H9 (cell line): ENCODE results near the gene DZANK1. TPM values are rescaled to one million over a fixed set of nuclear protein-coding genes. Genes with fewer than 3 reads are reported as not detected.

Experiments used
- DNase-seq: peaks from one replicate; pipeline ENCODE4 v3.0.0-alpha.2; 2017
- H2AFZ ChIP-seq: one replicate; pipeline ENCODE4 v1.6.1; 2013; ENCODE audit warnings: mild to moderate bottlenecking, low read length, control low read depth, moderate library complexity
- H2AK5ac ChIP-seq: 2 replicates; pipeline ENCODE4 v1.6.1; 2013; ENCODE audit warnings: low read length, control low read depth, mixed read lengths; ENCODE audit not compliant: insufficient read length
- H2BK120ac ChIP-seq: one replicate; pipeline ENCODE4 v1.6.1; 2013; ENCODE audit warnings: low read depth, mild to moderate bottlenecking, low read length, control low read depth, inconsistent platforms; ENCODE audit not compliant: poor library complexity, severe bottlenecking
- H2BK12ac ChIP-seq: 2 replicates; pipeline ENCODE4 v1.6.1; 2013; ENCODE audit warnings: low read length, control low read depth, mixed read lengths, low read depth; ENCODE audit not compliant: insufficient read length
- H2BK15ac ChIP-seq: 2 replicates; pipeline ENCODE4 v1.6.1; 2013; ENCODE audit warnings: low read depth, low read length, control low read depth
- H2BK20ac ChIP-seq: one replicate; pipeline ENCODE4 v1.6.1; 2013; ENCODE audit warnings: low read depth, mild to moderate bottlenecking, low read length, control low read depth, inconsistent platforms; ENCODE audit not compliant: poor library complexity, severe bottlenecking
- H2BK5ac ChIP-seq: 2 replicates; pipeline ENCODE4 v1.6.1; 2013; ENCODE audit warnings: low read length, control low read depth, mixed read lengths; ENCODE audit not compliant: insufficient read length
- H3K14ac ChIP-seq: 2 replicates; pipeline ENCODE4 v1.6.1; 2013; ENCODE audit warnings: low read length, control low read depth; ENCODE audit not compliant: insufficient read depth
- H3K18ac ChIP-seq: 2 replicates; pipeline ENCODE4 v1.6.1; 2013; ENCODE audit warnings: low read depth, mild to moderate bottlenecking, mixed read lengths, low read length, control low read depth; ENCODE audit not compliant: insufficient read length
- H3K23ac ChIP-seq: 2 replicates; pipeline ENCODE4 v1.6.1; 2013; ENCODE audit warnings: low read length, control low read depth, mixed read lengths, low read depth; ENCODE audit not compliant: insufficient read length
- H3K23me2 ChIP-seq: 2 replicates; pipeline ENCODE4 v1.6.1; 2013; ENCODE audit warnings: low read depth, mild to moderate bottlenecking, mixed read lengths, low read length, control low read depth; ENCODE audit not compliant: insufficient read length, poor library complexity, severe bottlenecking
- H3K27ac ChIP-seq: 2 replicates; pipeline ENCODE4 v1.5.1; 2013; ENCODE audit warnings: low read length, control low read depth, mixed read lengths, low read depth; ENCODE audit not compliant: insufficient read length
- H3K27me3 ChIP-seq: 2 replicates; pipeline ENCODE4 v1.6.1; 2013; ENCODE audit warnings: low read length, control low read depth, inconsistent platforms; ENCODE audit not compliant: insufficient read depth
- H3K4ac ChIP-seq: 2 replicates; pipeline ENCODE4 v1.6.1; 2013; ENCODE audit warnings: low read depth, mild to moderate bottlenecking, control low read depth, inconsistent platforms, low read length, moderate library complexity
- H3K4me1 ChIP-seq: 2 replicates; pipeline ENCODE4 v1.6.1; 2013; ENCODE audit warnings: low read length, control low read depth, inconsistent platforms; ENCODE audit not compliant: insufficient read depth
- H3K4me2 ChIP-seq: 2 replicates; pipeline ENCODE4 v1.6.1; 2013; ENCODE audit warnings: low read length, control low read depth, mixed read lengths; ENCODE audit not compliant: insufficient read length, insufficient read depth
- H3K56ac ChIP-seq: 2 replicates; pipeline ENCODE4 v1.6.1; 2013; ENCODE audit warnings: low read depth, mild to moderate bottlenecking, mixed read lengths, low read length, control low read depth; ENCODE audit not compliant: insufficient read length
- H3K79me1 ChIP-seq: 2 replicates; pipeline ENCODE4 v1.6.1; 2013; ENCODE audit warnings: low read depth, mild to moderate bottlenecking, moderate library complexity, low read length, control low read depth, inconsistent platforms; ENCODE audit not compliant: insufficient read depth, poor library complexity, severe bottlenecking
- H3K79me2 ChIP-seq: 2 replicates; pipeline ENCODE4 v1.6.1; 2013; ENCODE audit warnings: low read length, control low read depth, inconsistent platforms; ENCODE audit not compliant: insufficient read depth
- H3K9ac ChIP-seq: 2 replicates; pipeline ENCODE4 v1.6.1; 2013; ENCODE audit warnings: low read length, control low read depth, mixed read lengths; ENCODE audit not compliant: insufficient read length; ENCODE audit errors: extremely low read depth
- H3K9me3 ChIP-seq: one replicate; pipeline ENCODE4 v1.6.1; 2013; ENCODE audit warnings: low read depth, low read length, inconsistent platforms; ENCODE audit not compliant: control insufficient read depth
- H3T11ph ChIP-seq: one replicate; pipeline ENCODE4 v1.6.1; 2013; ENCODE audit warnings: mild to moderate bottlenecking, low read length, control low read depth, inconsistent platforms
- H4K20me1 ChIP-seq: one replicate; pipeline ENCODE4 v1.6.1; 2013; ENCODE audit not compliant: control insufficient read depth, insufficient read length, insufficient read depth
- H4K5ac ChIP-seq: 2 replicates; pipeline ENCODE4 v1.6.1; 2013; ENCODE audit warnings: low read depth, mild to moderate bottlenecking, mixed read lengths, low read length, control low read depth; ENCODE audit not compliant: insufficient read length
- H4K8ac ChIP-seq: replicated peaks from 2 replicates; pipeline ENCODE4 v1.6.1; 2013; ENCODE audit warnings: low read length, control low read depth, mixed read lengths, low read depth; ENCODE audit not compliant: insufficient read length
- H4K91ac ChIP-seq: 2 replicates; pipeline ENCODE4 v1.6.1; 2013; ENCODE audit warnings: low read depth, mild to moderate bottlenecking, moderate library complexity, mixed read lengths, low read length, control low read depth; ENCODE audit not compliant: insufficient read length
- H3K27ac Mint-ChIP-seq, 3 experiments: 2 replicates in 2 of 3; 3 replicates in 1 of 3; pipeline ENCODE4 v1.8.0; 2020 to 2021; ENCODE audit warnings: mixed read lengths in 3 of 3, mild to moderate bottlenecking in 1 of 3, moderate library complexity in 1 of 3
- H3K27me3 Mint-ChIP-seq: 2 replicates; pipeline ENCODE4 v1.8.0; 2021; ENCODE audit warnings: low read depth, mild to moderate bottlenecking, moderate library complexity, mixed read lengths
- H3K36me3 Mint-ChIP-seq, 3 experiments: 2 replicates in 2 of 3; 3 replicates in 1 of 3; pipeline ENCODE4 v1.8.0; 2020 to 2021; ENCODE audit warnings: low read depth in 3 of 3, mixed read lengths in 3 of 3; ENCODE audit not compliant: insufficient read depth in 1 of 3
- H3K4me1 Mint-ChIP-seq, 2 experiments: 2 replicates each; pipeline ENCODE4 v1.8.0; 2020; ENCODE audit warnings: mixed read lengths in 2 of 2
- H3K4me3 Mint-ChIP-seq, 2 experiments: 2 replicates in 1 of 2; 3 replicates in 1 of 2; pipeline ENCODE4 v1.8.0; 2020 to 2021; ENCODE audit warnings: mild to moderate bottlenecking in 2 of 2, mixed read lengths in 2 of 2, moderate library complexity in 1 of 2
- H3K9me3 Mint-ChIP-seq, 2 experiments: 2 replicates in 1 of 2; 3 replicates in 1 of 2; pipeline ENCODE4 v1.8.0; 2020; ENCODE audit warnings: mild to moderate bottlenecking in 2 of 2, mixed read lengths in 2 of 2, moderate library complexity in 1 of 2
- total RNA-seq: library from RNA; stranded (reverse); gene quantifications from 2 replicates; pipeline ENCODE4 v1.2.1, GENCODE V29; 2021
- TF ChIP-seq, protein P1 (sequence below): fragments of 200-600 bp; sonication (generic); conservative IDR thresholded peaks from 3 replicates; pipeline ENCODE4 v1.8.0; 2021; ENCODE audit warnings: antibody characterized with exemption, mild to moderate bottlenecking

DZANK1 gene
- total RNA-seq, 1 experiment from 2014 or later = 10.5 TPM

DNA sequence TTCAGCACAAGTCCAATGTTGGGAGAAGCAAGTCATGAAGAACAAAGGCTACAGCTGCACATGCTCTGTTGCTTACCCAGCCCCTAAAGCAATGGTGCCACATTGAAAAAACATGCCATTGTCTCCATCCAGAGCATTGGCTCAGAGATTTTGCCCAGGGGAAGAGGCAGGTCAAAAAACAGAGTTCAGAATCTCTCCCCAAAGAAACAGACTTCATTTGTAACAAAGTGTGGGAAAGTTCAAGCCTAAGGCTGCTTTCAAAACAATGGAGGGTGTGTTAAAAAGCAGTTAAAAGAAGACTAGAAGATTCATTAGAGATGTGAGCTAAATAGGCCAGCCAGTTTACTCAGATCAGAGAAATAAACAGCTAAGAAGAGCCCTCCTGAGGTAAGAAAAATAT is 63.6 kb downstream of the DZANK1 start:
- no peak for DNase-seq
- no peak overlapping the region for H4K5ac ChIP-seq
- H3K4me2 ChIP-seq = no peak overlapping the region
- H2AK5ac ChIP-seq = no peak overlapping the region
- H3K4me1 ChIP-seq = no peaks in the 10 kb centered on the region
- no peaks in the 10 kb centered on the region for H3K9me3 ChIP-seq
- no peaks in the 10 kb centered on the region for H3K27me3 Mint-ChIP-seq
- H4K20me1 ChIP-seq = no peaks in the 10 kb centered on the region
- H4K91ac ChIP-seq = no peak overlapping the region
- no peaks in the 10 kb centered on the region for H3K23me2 ChIP-seq
- peaks cover 19 to 22% (median 22%) of the 10 kb centered on the region in 3 experiments for H3K36me3 Mint-ChIP-seq
- no peak overlapping the region for H3K27ac ChIP-seq
- no peak overlapping the region for H3K56ac ChIP-seq
- H3K14ac ChIP-seq = no peak overlapping the region
- no peak overlapping the region for H3K9ac ChIP-seq
- H3K4me3 Mint-ChIP-seq = no peak overlapping the region
- H3K79me1 ChIP-seq = no peaks in the 10 kb centered on the region
- no peak overlapping the region for H3K27ac Mint-ChIP-seq
- TF ChIP-seq, protein P1, sequence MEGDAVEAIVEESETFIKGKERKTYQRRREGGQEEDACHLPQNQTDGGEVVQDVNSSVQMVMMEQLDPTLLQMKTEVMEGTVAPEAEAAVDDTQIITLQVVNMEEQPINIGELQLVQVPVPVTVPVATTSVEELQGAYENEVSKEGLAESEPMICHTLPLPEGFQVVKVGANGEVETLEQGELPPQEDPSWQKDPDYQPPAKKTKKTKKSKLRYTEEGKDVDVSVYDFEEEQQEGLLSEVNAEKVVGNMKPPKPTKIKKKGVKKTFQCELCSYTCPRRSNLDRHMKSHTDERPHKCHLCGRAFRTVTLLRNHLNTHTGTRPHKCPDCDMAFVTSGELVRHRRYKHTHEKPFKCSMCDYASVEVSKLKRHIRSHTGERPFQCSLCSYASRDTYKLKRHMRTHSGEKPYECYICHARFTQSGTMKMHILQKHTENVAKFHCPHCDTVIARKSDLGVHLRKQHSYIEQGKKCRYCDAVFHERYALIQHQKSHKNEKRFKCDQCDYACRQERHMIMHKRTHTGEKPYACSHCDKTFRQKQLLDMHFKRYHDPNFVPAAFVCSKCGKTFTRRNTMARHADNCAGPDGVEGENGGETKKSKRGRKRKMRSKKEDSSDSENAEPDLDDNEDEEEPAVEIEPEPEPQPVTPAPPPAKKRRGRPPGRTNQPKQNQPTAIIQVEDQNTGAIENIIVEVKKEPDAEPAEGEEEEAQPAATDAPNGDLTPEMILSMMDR = no peak
- peaks cover 4 to 8% of the 10 kb centered on the region in 2 experiments; a peak in 2 of 5 replicates for H3K9me3 Mint-ChIP-seq
- H3T11ph ChIP-seq = no peak overlapping the region
- H3K27me3 ChIP-seq = no peaks in the 10 kb centered on the region
- no peak overlapping the region for H2BK5ac ChIP-seq
- H3K4ac ChIP-seq = no peak overlapping the region
- H2BK12ac ChIP-seq = no peak overlapping the region
- no peak overlapping the region for H2BK15ac ChIP-seq
- H2BK20ac ChIP-seq = no peak overlapping the region
- H3K23ac ChIP-seq = no peak overlapping the region
- no peak overlapping the region for H3K18ac ChIP-seq
- H3K79me2 ChIP-seq = no peaks in the 10 kb centered on the region
- H4K8ac ChIP-seq = no peak overlapping the region
- no peak overlapping the region for H2AFZ ChIP-seq
- no peak overlapping the region for H2BK120ac ChIP-seq
- H3K4me1 Mint-ChIP-seq = peaks cover 0 to 2% of the 10 kb centered on the region in 2 experiments; a peak in 1 of 4 replicates
